H9 (cell line): ENCODE results near the gene AHNAK. TPM values are rescaled to one million over a fixed set of nuclear protein-coding genes. Genes with fewer than 3 reads are reported as not detected.

Experiments used
- DNase-seq: peaks from one replicate; pipeline ENCODE4 v3.0.0-alpha.2; 2017
- H2AFZ ChIP-seq: one replicate; pipeline ENCODE4 v1.6.1; 2013; ENCODE audit warnings: mild to moderate bottlenecking, low read length, control low read depth, moderate library complexity
- H2AK5ac ChIP-seq: 2 replicates; pipeline ENCODE4 v1.6.1; 2013; ENCODE audit warnings: low read length, control low read depth, mixed read lengths; ENCODE audit not compliant: insufficient read length
- H2BK120ac ChIP-seq: one replicate; pipeline ENCODE4 v1.6.1; 2013; ENCODE audit warnings: low read depth, mild to moderate bottlenecking, low read length, control low read depth, inconsistent platforms; ENCODE audit not compliant: poor library complexity, severe bottlenecking
- H2BK12ac ChIP-seq: 2 replicates; pipeline ENCODE4 v1.6.1; 2013; ENCODE audit warnings: low read length, control low read depth, mixed read lengths, low read depth; ENCODE audit not compliant: insufficient read length
- H2BK15ac ChIP-seq: 2 replicates; pipeline ENCODE4 v1.6.1; 2013; ENCODE audit warnings: low read depth, low read length, control low read depth
- H2BK20ac ChIP-seq: one replicate; pipeline ENCODE4 v1.6.1; 2013; ENCODE audit warnings: low read depth, mild to moderate bottlenecking, low read length, control low read depth, inconsistent platforms; ENCODE audit not compliant: poor library complexity, severe bottlenecking
- H2BK5ac ChIP-seq: 2 replicates; pipeline ENCODE4 v1.6.1; 2013; ENCODE audit warnings: low read length, control low read depth, mixed read lengths; ENCODE audit not compliant: insufficient read length
- H3K14ac ChIP-seq: 2 replicates; pipeline ENCODE4 v1.6.1; 2013; ENCODE audit warnings: low read length, control low read depth; ENCODE audit not compliant: insufficient read depth
- H3K18ac ChIP-seq: 2 replicates; pipeline ENCODE4 v1.6.1; 2013; ENCODE audit warnings: low read depth, mild to moderate bottlenecking, mixed read lengths, low read length, control low read depth; ENCODE audit not compliant: insufficient read length
- H3K23ac ChIP-seq: 2 replicates; pipeline ENCODE4 v1.6.1; 2013; ENCODE audit warnings: low read length, control low read depth, mixed read lengths, low read depth; ENCODE audit not compliant: insufficient read length
- H3K23me2 ChIP-seq: 2 replicates; pipeline ENCODE4 v1.6.1; 2013; ENCODE audit warnings: low read depth, mild to moderate bottlenecking, mixed read lengths, low read length, control low read depth; ENCODE audit not compliant: insufficient read length, poor library complexity, severe bottlenecking
- H3K27ac ChIP-seq: 2 replicates; pipeline ENCODE4 v1.5.1; 2013; ENCODE audit warnings: low read length, control low read depth, mixed read lengths, low read depth; ENCODE audit not compliant: insufficient read length
- H3K27me3 ChIP-seq: 2 replicates; pipeline ENCODE4 v1.6.1; 2013; ENCODE audit warnings: low read length, control low read depth, inconsistent platforms; ENCODE audit not compliant: insufficient read depth
- H3K4ac ChIP-seq: 2 replicates; pipeline ENCODE4 v1.6.1; 2013; ENCODE audit warnings: low read depth, mild to moderate bottlenecking, control low read depth, inconsistent platforms, low read length, moderate library complexity
- H3K4me1 ChIP-seq: 2 replicates; pipeline ENCODE4 v1.6.1; 2013; ENCODE audit warnings: low read length, control low read depth, inconsistent platforms; ENCODE audit not compliant: insufficient read depth
- H3K4me2 ChIP-seq: 2 replicates; pipeline ENCODE4 v1.6.1; 2013; ENCODE audit warnings: low read length, control low read depth, mixed read lengths; ENCODE audit not compliant: insufficient read length, insufficient read depth
- H3K56ac ChIP-seq: 2 replicates; pipeline ENCODE4 v1.6.1; 2013; ENCODE audit warnings: low read depth, mild to moderate bottlenecking, mixed read lengths, low read length, control low read depth; ENCODE audit not compliant: insufficient read length
- H3K79me1 ChIP-seq: 2 replicates; pipeline ENCODE4 v1.6.1; 2013; ENCODE audit warnings: low read depth, mild to moderate bottlenecking, moderate library complexity, low read length, control low read depth, inconsistent platforms; ENCODE audit not compliant: insufficient read depth, poor library complexity, severe bottlenecking
- H3K79me2 ChIP-seq: 2 replicates; pipeline ENCODE4 v1.6.1; 2013; ENCODE audit warnings: low read length, control low read depth, inconsistent platforms; ENCODE audit not compliant: insufficient read depth
- H3K9ac ChIP-seq: 2 replicates; pipeline ENCODE4 v1.6.1; 2013; ENCODE audit warnings: low read length, control low read depth, mixed read lengths; ENCODE audit not compliant: insufficient read length; ENCODE audit errors: extremely low read depth
- H3K9me3 ChIP-seq: one replicate; pipeline ENCODE4 v1.6.1; 2013; ENCODE audit warnings: low read depth, low read length, inconsistent platforms; ENCODE audit not compliant: control insufficient read depth
- H3T11ph ChIP-seq: one replicate; pipeline ENCODE4 v1.6.1; 2013; ENCODE audit warnings: mild to moderate bottlenecking, low read length, control low read depth, inconsistent platforms
- H4K20me1 ChIP-seq: one replicate; pipeline ENCODE4 v1.6.1; 2013; ENCODE audit not compliant: control insufficient read depth, insufficient read length, insufficient read depth
- H4K5ac ChIP-seq: 2 replicates; pipeline ENCODE4 v1.6.1; 2013; ENCODE audit warnings: low read depth, mild to moderate bottlenecking, mixed read lengths, low read length, control low read depth; ENCODE audit not compliant: insufficient read length
- H4K8ac ChIP-seq: replicated peaks from 2 replicates; pipeline ENCODE4 v1.6.1; 2013; ENCODE audit warnings: low read length, control low read depth, mixed read lengths, low read depth; ENCODE audit not compliant: insufficient read length
- H4K91ac ChIP-seq: 2 replicates; pipeline ENCODE4 v1.6.1; 2013; ENCODE audit warnings: low read depth, mild to moderate bottlenecking, moderate library complexity, mixed read lengths, low read length, control low read depth; ENCODE audit not compliant: insufficient read length
- H3K27ac Mint-ChIP-seq, 3 experiments: 2 replicates in 2 of 3; 3 replicates in 1 of 3; pipeline ENCODE4 v1.8.0; 2020 to 2021; ENCODE audit warnings: mixed read lengths in 3 of 3, mild to moderate bottlenecking in 1 of 3, moderate library complexity in 1 of 3
- H3K27me3 Mint-ChIP-seq: 2 replicates; pipeline ENCODE4 v1.8.0; 2021; ENCODE audit warnings: low read depth, mild to moderate bottlenecking, moderate library complexity, mixed read lengths
- H3K36me3 Mint-ChIP-seq, 3 experiments: 2 replicates in 2 of 3; 3 replicates in 1 of 3; pipeline ENCODE4 v1.8.0; 2020 to 2021; ENCODE audit warnings: low read depth in 3 of 3, mixed read lengths in 3 of 3; ENCODE audit not compliant: insufficient read depth in 1 of 3
- H3K4me1 Mint-ChIP-seq, 2 experiments: 2 replicates each; pipeline ENCODE4 v1.8.0; 2020; ENCODE audit warnings: mixed read lengths in 2 of 2
- H3K4me3 Mint-ChIP-seq, 2 experiments: 2 replicates in 1 of 2; 3 replicates in 1 of 2; pipeline ENCODE4 v1.8.0; 2020 to 2021; ENCODE audit warnings: mild to moderate bottlenecking in 2 of 2, mixed read lengths in 2 of 2, moderate library complexity in 1 of 2
- H3K9me3 Mint-ChIP-seq, 2 experiments: 2 replicates in 1 of 2; 3 replicates in 1 of 2; pipeline ENCODE4 v1.8.0; 2020; ENCODE audit warnings: mild to moderate bottlenecking in 2 of 2, mixed read lengths in 2 of 2, moderate library complexity in 1 of 2
- CTCF ChIP-seq: fragments of 200-600 bp; sonication (generic); conservative IDR thresholded peaks from 3 replicates; pipeline ENCODE4 v1.8.0; 2021; ENCODE audit warnings: antibody characterized with exemption, mild to moderate bottlenecking
- WGBS: extraction: QIAGEN DNeasy Blood & Tissue Kit; methylation state at CpG from one replicate; pipeline ENCODE4 v1.1.7; 2013; ENCODE audit warnings: missing lambda C conversion rate, low lambda C conversion rate, mixed read lengths; ENCODE audit not compliant: insufficient read length; ENCODE audit errors: extremely low coverage; 5-methylcytosine and 5-hydroxymethylcytosine counted together
- total RNA-seq: library from RNA; stranded (reverse); gene quantifications from 2 replicates; pipeline ENCODE4 v1.2.1, GENCODE V29; 2021

Gene AHNAK
- total RNA-seq, 1 experiment from 2014 or later = 15.2 TPM

- no peaks in the 10 kb centered on the region for H3K36me3 Mint-ChIP-seq
- no CpG with 5 or more reads among the region's 17 CpGs for WGBS
- Histone ChIP-seq H4K91ac (no peak overlapping the region), H3K79me1 (no peaks in the 10 kb centered on the region), H3K18ac (no peak overlapping the region), H3K56ac (no peak overlapping the region), H3K9me3 (no peaks in the 10 kb centered on the region), H2AK5ac (no peak overlapping the region), H3K23ac (no peak overlapping the region), H3K4ac (no peak overlapping the region), H2BK12ac (no peak overlapping the region), H2BK20ac (no peak overlapping the region), H4K20me1 (no peaks in the 10 kb centered on the region), H3T11ph (no peak overlapping the region), H3K79me2 (no peaks in the 10 kb centered on the region; the same call in 1 of the 2 replicates), H2BK5ac (no peak overlapping the region), H3K4me1 (no peaks in the 10 kb centered on the region; the same call in 1 of the 2 replicates), H3K14ac (no peak overlapping the region), H3K27me3 (no peaks in the 10 kb centered on the region), H4K8ac (no peak overlapping the region), H2BK15ac (no peak overlapping the region), H3K23me2 (no peaks in the 10 kb centered on the region), H3K27ac (no peak overlapping the region), H2BK120ac (no peak overlapping the region), H3K9ac (no peak overlapping the region), H3K4me2 (no peak overlapping the region), H2AFZ (no peak overlapping the region), H4K5ac (no peak overlapping the region)
- peaks cover 3 to 9% of the 10 kb centered on the region in 2 experiments for H3K4me1 Mint-ChIP-seq
- H3K27me3 Mint-ChIP-seq = peaks cover 12% of the 10 kb centered on the region
- TF ChIP-seq CTCF = no peak
- no peak overlapping the region; a peak in 1 of 7 replicates for H3K27ac Mint-ChIP-seq
- no peaks in the 10 kb centered on the region for H3K9me3 Mint-ChIP-seq
- no peak for DNase-seq
- H3K4me3 Mint-ChIP-seq = no peak overlapping the region
These were observed 103.0 kb downstream of the AHNAK start for GRCh38 chr11:62443390-62444235.
